ENCODE results near the gene JAML.

- TF ChIP-seq POLR2AphosphoS5 (IDR thresholded peaks at IDR 0.05): no peak
- TF ChIP-seq POLR2A (IDR thresholded peaks at IDR 0.05): no peak
- TF ChIP-seq, protein P1, sequence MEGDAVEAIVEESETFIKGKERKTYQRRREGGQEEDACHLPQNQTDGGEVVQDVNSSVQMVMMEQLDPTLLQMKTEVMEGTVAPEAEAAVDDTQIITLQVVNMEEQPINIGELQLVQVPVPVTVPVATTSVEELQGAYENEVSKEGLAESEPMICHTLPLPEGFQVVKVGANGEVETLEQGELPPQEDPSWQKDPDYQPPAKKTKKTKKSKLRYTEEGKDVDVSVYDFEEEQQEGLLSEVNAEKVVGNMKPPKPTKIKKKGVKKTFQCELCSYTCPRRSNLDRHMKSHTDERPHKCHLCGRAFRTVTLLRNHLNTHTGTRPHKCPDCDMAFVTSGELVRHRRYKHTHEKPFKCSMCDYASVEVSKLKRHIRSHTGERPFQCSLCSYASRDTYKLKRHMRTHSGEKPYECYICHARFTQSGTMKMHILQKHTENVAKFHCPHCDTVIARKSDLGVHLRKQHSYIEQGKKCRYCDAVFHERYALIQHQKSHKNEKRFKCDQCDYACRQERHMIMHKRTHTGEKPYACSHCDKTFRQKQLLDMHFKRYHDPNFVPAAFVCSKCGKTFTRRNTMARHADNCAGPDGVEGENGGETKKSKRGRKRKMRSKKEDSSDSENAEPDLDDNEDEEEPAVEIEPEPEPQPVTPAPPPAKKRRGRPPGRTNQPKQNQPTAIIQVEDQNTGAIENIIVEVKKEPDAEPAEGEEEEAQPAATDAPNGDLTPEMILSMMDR (IDR thresholded peaks at IDR 0.05): no peak
Observed at GRCh38 chr11:118213781-118214180, 11.0 kb downstream of the JAML start.

Data from breast epithelium (tissue), 3 donors.